T-helper 1 cell treated with Interleukin-12 subunit alpha and Interleukin-12 subunit beta and Interleukin-4 antibody, amounts not matched to agents 30 μg/mL and 1 μg/mL, for 36 hours (primary cell): Measurements from ENCODE around the gene NHLH1.

Source experiments
- H3K27ac Mint-ChIP-seq: one replicate; pipeline ENCODE4 v1.8.0; 2021; ENCODE audit warnings: mild to moderate bottlenecking, mixed read lengths
- H3K27me3 Mint-ChIP-seq: one replicate; pipeline ENCODE4 v1.8.0; 2021; ENCODE audit warnings: low read depth, mixed read lengths
- H3K36me3 Mint-ChIP-seq: one replicate; pipeline ENCODE4 v1.8.0; 2021; ENCODE audit warnings: low read depth, mixed read lengths
- H3K4me1 Mint-ChIP-seq: one replicate; pipeline ENCODE4 v1.8.0; 2021; ENCODE audit warnings: low read depth, mixed read lengths
- H3K4me3 Mint-ChIP-seq: one replicate; pipeline ENCODE4 v1.8.0; 2021; ENCODE audit warnings: mild to moderate bottlenecking, moderate library complexity, mixed read lengths
- H3K9me3 Mint-ChIP-seq: one replicate; pipeline ENCODE4 v1.8.0; 2021; ENCODE audit warnings: mixed read lengths

Gene NHLH1

GRCh38 chr1:160366731-160367515 is at the start of gene NHLH1:
TSS of gene NHLH1 (plus strand) at chr1:160367071. CDS start at chr1:160370732, 3,661 bp downstream.
- no peak within 1 kb of the TSS for H3K4me3 Mint-ChIP-seq
- no peaks in the 10 kb centered on the region for H3K27me3 Mint-ChIP-seq
- H3K36me3 Mint-ChIP-seq, result no peaks in the 10 kb centered on the region
- H3K4me1 Mint-ChIP-seq, result no peaks in the 10 kb centered on the region
- H3K27ac Mint-ChIP-seq, result no peak within 1 kb of the TSS
- no peaks in the 10 kb centered on the region for H3K9me3 Mint-ChIP-seq

GRCh38 chr1:160322831-160323230 is 44.0 kb upstream of the NHLH1 start:
- Mint-ChIP-seq H3K27me3 (no peaks in the 10 kb centered on the region), H3K4me3 (no peak overlapping the region), H3K27ac (no peak overlapping the region), H3K9me3 (peaks cover under 1% of the 10 kb centered on the region), H3K36me3 (peaks cover 52% of the 10 kb centered on the region), H3K4me1 (peaks cover 4% of the 10 kb centered on the region)

- Mint-ChIP-seq H3K27ac (no peak overlapping the region), H3K9me3 (no peaks in the 10 kb centered on the region), H3K4me1 (peaks cover 4% of the 10 kb centered on the region)
Measured at GRCh38 chr1:160325252-160325651, 41.6 kb upstream of the NHLH1 start.

GRCh38 chr1:160326418-160326817 is 40.5 kb upstream of the NHLH1 start:
- Mint-ChIP-seq H3K4me1 (peaks cover 8% of the 10 kb centered on the region), H3K4me3 (no peak overlapping the region), H3K27ac (no peak overlapping the region), H3K27me3 (no peaks in the 10 kb centered on the region), H3K36me3 (peaks cover 48% of the 10 kb centered on the region), H3K9me3 (no peaks in the 10 kb centered on the region)

More at GRCh38 chr1:160325252-160325651, 41.6 kb upstream of the NHLH1 start:
- Mint-ChIP-seq H3K36me3 (peaks cover 47% of the 10 kb centered on the region), H3K4me3 (no peak overlapping the region), H3K27me3 (no peaks in the 10 kb centered on the region)

- H3K4me3 Mint-ChIP-seq, result no peak overlapping the region
Measured at GRCh38 chr1:160328184-160328583, 38.7 kb upstream of the NHLH1 start.

GRCh38 chr1:160330119-160330518 is 36.8 kb upstream of the NHLH1 start:
- peaks cover 42% of the 10 kb centered on the region for H3K36me3 Mint-ChIP-seq
- no peak overlapping the region for H3K4me3 Mint-ChIP-seq
- H3K27me3 Mint-ChIP-seq, result no peaks in the 10 kb centered on the region
- no peak overlapping the region for H3K27ac Mint-ChIP-seq
- peaks cover 10% of the 10 kb centered on the region for H3K4me1 Mint-ChIP-seq
- no peaks in the 10 kb centered on the region for H3K9me3 Mint-ChIP-seq

More at GRCh38 chr1:160328184-160328583, 38.7 kb upstream of the NHLH1 start:
- no peaks in the 10 kb centered on the region for H3K9me3 Mint-ChIP-seq
- peaks cover 8% of the 10 kb centered on the region for H3K4me1 Mint-ChIP-seq
- no peaks in the 10 kb centered on the region for H3K27me3 Mint-ChIP-seq
- H3K36me3 Mint-ChIP-seq, result peaks cover 47% of the 10 kb centered on the region
- no peak overlapping the region for H3K27ac Mint-ChIP-seq

GRCh38 chr1:160332516-160332915 is 34.4 kb upstream of the NHLH1 start:
- Mint-ChIP-seq H3K4me1 (peaks cover 10% of the 10 kb centered on the region), H3K36me3 (peaks cover 36% of the 10 kb centered on the region), H3K4me3 (no peak overlapping the region), H3K27ac (no peak overlapping the region), H3K9me3 (no peaks in the 10 kb centered on the region), H3K27me3 (no peaks in the 10 kb centered on the region)

GRCh38 chr1:160338580-160338979 is 28.3 kb upstream of the NHLH1 start:
- H3K9me3 Mint-ChIP-seq, result no peaks in the 10 kb centered on the region
- H3K4me1 Mint-ChIP-seq, result peaks cover 33% of the 10 kb centered on the region
- H3K4me3 Mint-ChIP-seq, result no peak overlapping the region
- peaks cover 42% of the 10 kb centered on the region for H3K36me3 Mint-ChIP-seq
- H3K27me3 Mint-ChIP-seq, result no peaks in the 10 kb centered on the region
- H3K27ac Mint-ChIP-seq, result no peak overlapping the region

- Mint-ChIP-seq H3K9me3 (no peaks in the 10 kb centered on the region), H3K36me3 (peaks cover 42% of the 10 kb centered on the region), H3K4me3 (no peak overlapping the region), H3K27me3 (no peaks in the 10 kb centered on the region), H3K4me1 (peaks cover 39% of the 10 kb centered on the region), H3K27ac (no peak overlapping the region)
Measured at GRCh38 chr1:160340146-160340545, 26.7 kb upstream of the NHLH1 start.

- peaks cover 39% of the 10 kb centered on the region for H3K4me1 Mint-ChIP-seq
- peaks cover 42% of the 10 kb centered on the region for H3K36me3 Mint-ChIP-seq
- H3K4me3 Mint-ChIP-seq, result peak overlapping the region; percentile 1
- no peaks in the 10 kb centered on the region for H3K9me3 Mint-ChIP-seq
- H3K27me3 Mint-ChIP-seq, result no peaks in the 10 kb centered on the region
- H3K27ac Mint-ChIP-seq, result peak overlapping the region; percentile 17
Measured at GRCh38 chr1:160340866-160341265, 26.0 kb upstream of the NHLH1 start.

- peaks cover 45% of the 10 kb centered on the region for H3K4me1 Mint-ChIP-seq
- peaks cover 43% of the 10 kb centered on the region for H3K36me3 Mint-ChIP-seq
- H3K4me3 Mint-ChIP-seq, result peak overlapping the region; percentile 100
- H3K27ac Mint-ChIP-seq, result peak overlapping the region; percentile 100
- H3K27me3 Mint-ChIP-seq, result no peaks in the 10 kb centered on the region
- H3K9me3 Mint-ChIP-seq, result no peaks in the 10 kb centered on the region
Measured at GRCh38 chr1:160342526-160342925, 24.3 kb upstream of the NHLH1 start.

- peak within 1 kb of the TSS; percentile 100 for H3K4me3 Mint-ChIP-seq
- H3K9me3 Mint-ChIP-seq, result no peaks in the 10 kb centered on the region
- H3K36me3 Mint-ChIP-seq, result peaks cover 42% of the 10 kb centered on the region
- peaks cover 42% of the 10 kb centered on the region for H3K4me1 Mint-ChIP-seq
- H3K27me3 Mint-ChIP-seq, result no peaks in the 10 kb centered on the region
- peak within 1 kb of the TSS; percentile 100 for H3K27ac Mint-ChIP-seq
Measured at GRCh38 chr1:160342953-160343869, 23.7 kb upstream of the NHLH1 start, which contains the start of the genes COPA and NCSTN. TSS of gene COPA (minus strand) at chr1:160343250. CDS start at chr1:160343170, 80 bp downstream. TSS of gene NCSTN (plus strand) at chr1:160343383. CDS start at chr1:160343397, 14 bp downstream.

GRCh38 chr1:160344241-160344640 is 22.6 kb upstream of the NHLH1 start:
- Mint-ChIP-seq H3K4me1 (peaks cover 36% of the 10 kb centered on the region), H3K4me3 (peak overlapping the region; percentile 100), H3K36me3 (peaks cover 34% of the 10 kb centered on the region), H3K9me3 (no peaks in the 10 kb centered on the region), H3K27ac (peak overlapping the region; percentile 100), H3K27me3 (no peaks in the 10 kb centered on the region)

GRCh38 chr1:160344936-160345335 is 21.9 kb upstream of the NHLH1 start:
- Mint-ChIP-seq H3K36me3 (peaks cover 36% of the 10 kb centered on the region), H3K27me3 (no peaks in the 10 kb centered on the region), H3K9me3 (no peaks in the 10 kb centered on the region), H3K4me1 (peaks cover 38% of the 10 kb centered on the region), H3K4me3 (peak overlapping the region; percentile 100), H3K27ac (no peak overlapping the region)
